Neuronal stem cell (in vitro differentiated cells): ENCODE data around the gene TRIM38.

ENCODE experiments used
- DNase-seq: peaks from one replicate; pipeline ENCODE4 v3.0.0-alpha.2; 2013; ENCODE audit warnings: low spot score
- H2AFZ ChIP-seq: one replicate; pipeline ENCODE4 v1.6.1; 2013; ENCODE audit warnings: mild to moderate bottlenecking, low read length, inconsistent platforms
- H2AK5ac ChIP-seq: 2 replicates; pipeline ENCODE4 v1.6.1; 2013; ENCODE audit warnings: low read depth, mild to moderate bottlenecking, inconsistent platforms, low read length, moderate library complexity, mixed read lengths
- H2BK120ac ChIP-seq: 2 replicates; pipeline ENCODE4 v1.6.1; 2013; ENCODE audit warnings: low read depth, mild to moderate bottlenecking, inconsistent platforms, low read length, moderate library complexity, mixed read lengths
- H2BK12ac ChIP-seq: one replicate; pipeline ENCODE4 v1.6.1; 2013; ENCODE audit warnings: low read length, inconsistent platforms
- H2BK15ac ChIP-seq: 2 replicates; pipeline ENCODE4 v1.6.1; 2013; ENCODE audit warnings: mild to moderate bottlenecking, low read length, inconsistent platforms, mixed read lengths
- H2BK5ac ChIP-seq: one replicate; pipeline ENCODE4 v1.6.1; 2013; ENCODE audit warnings: inconsistent platforms, mild to moderate bottlenecking, low read length, moderate library complexity
- H3K14ac ChIP-seq: one replicate; pipeline ENCODE4 v1.6.1; 2013; ENCODE audit warnings: low read length, inconsistent platforms
- H3K18ac ChIP-seq: 2 replicates; pipeline ENCODE4 v1.6.1; 2013; ENCODE audit warnings: low read length, inconsistent platforms
- H3K23ac ChIP-seq: 2 replicates; pipeline ENCODE4 v1.6.1; 2013; ENCODE audit warnings: low read depth, mild to moderate bottlenecking, mixed read lengths, low read length, inconsistent platforms; ENCODE audit not compliant: poor library complexity
- H3K27ac ChIP-seq: replicated peaks from 3 replicates; pipeline ENCODE4 v1.5.1; 2013; ENCODE audit warnings: low read length, inconsistent platforms
- H3K27me3 ChIP-seq, 3 experiments: 2 replicates each; pipeline ENCODE4 v1.6.1; 2013; ENCODE audit warnings: low read length in 3 of 3, mild to moderate bottlenecking in 2 of 3, inconsistent platforms in 1 of 3, low read depth in 1 of 3, mixed read lengths in 1 of 3, moderate library complexity in 1 of 3; ENCODE audit not compliant: control insufficient read depth in 3 of 3, insufficient read depth in 3 of 3
- H3K36me3 ChIP-seq, 2 donors: replicated peaks in 1 of 2; 2 replicates each; pipeline ENCODE4 v1.6.1; 2013; ENCODE audit warnings: low read length in 2 of 2; ENCODE audit not compliant: control insufficient read depth in 2 of 2, insufficient read depth in 2 of 2
- H3K4ac ChIP-seq: 2 replicates; pipeline ENCODE4 v1.6.1; 2013; ENCODE audit warnings: inconsistent platforms, mild to moderate bottlenecking, low read length, moderate library complexity
- H3K4me1 ChIP-seq, 2 donors: 1 replicate in 1 of 2; 2 replicates in 1 of 2; pipeline ENCODE4 v1.6.1; 2013; ENCODE audit warnings: low read length in 2 of 2, low read depth in 1 of 2; ENCODE audit not compliant: control insufficient read depth in 2 of 2, insufficient read depth in 1 of 2
- H3K4me2 ChIP-seq: one replicate; pipeline ENCODE4 v1.6.1; 2013; ENCODE audit warnings: mild to moderate bottlenecking, low read length, inconsistent platforms; ENCODE audit not compliant: insufficient read depth, poor library complexity, severe bottlenecking
- H3K4me3 ChIP-seq, 2 donors: 2 replicates each; pipeline ENCODE4 v1.5.1; 2013; ENCODE audit warnings: low read length in 2 of 2, mild to moderate bottlenecking in 2 of 2, inconsistent platforms in 1 of 2, moderate library complexity in 1 of 2
- H3K79me1 ChIP-seq: one replicate; pipeline ENCODE4 v1.6.1; 2013; ENCODE audit warnings: low read depth, mild to moderate bottlenecking, inconsistent platforms, low read length, moderate library complexity
- H3K9ac ChIP-seq: one replicate; pipeline ENCODE4 v1.6.1; 2013; ENCODE audit warnings: mild to moderate bottlenecking, low read depth, low read length, inconsistent platforms; ENCODE audit not compliant: poor library complexity
- H3K9me3 ChIP-seq, 2 donors: replicated peaks in 1 of 2; 2 replicates each; pipeline versions ENCODE3 to v1.6.1; 2013; ENCODE audit warnings: low read length in 2 of 2, mild to moderate bottlenecking in 2 of 2, inconsistent platforms in 1 of 2, low read depth in 1 of 2, mixed read lengths in 1 of 2, moderate library complexity in 1 of 2; ENCODE audit not compliant: control insufficient read depth in 2 of 2, insufficient read depth in 1 of 2
- H4K8ac ChIP-seq: one replicate; pipeline ENCODE4 v1.6.1; 2013; ENCODE audit warnings: low read depth, mild to moderate bottlenecking, inconsistent platforms, low read length, moderate library complexity
- H4K91ac ChIP-seq: one replicate; pipeline ENCODE4 v1.6.1; 2013; ENCODE audit warnings: low read length, low read depth, mild to moderate bottlenecking, inconsistent platforms; ENCODE audit not compliant: poor library complexity
- WGBS, 2 donors: extraction: QIAGEN DNeasy Blood & Tissue Kit; methylation state at CpG; one replicate each; pipeline ENCODE4 v1.1.7; 2013; ENCODE audit warnings: missing lambda C conversion rate in 2 of 2, mixed read lengths in 1 of 2; ENCODE audit not compliant: insufficient read length in 2 of 2, insufficient replicate concordance in 1 of 2; ENCODE audit errors: extremely low coverage in 2 of 2; 5-methylcytosine and 5-hydroxymethylcytosine counted together

Gene TRIM38

GRCh38 chr6:25956226-25956625 is 6.4 kb upstream of the TRIM38 start:
- no peak overlapping the region for H3K27ac ChIP-seq
- no peaks in the 10 kb centered on the region for H3K27me3 ChIP-seq
- no peaks in the 10 kb centered on the region for H3K79me1 ChIP-seq
- no peak overlapping the region for H2AFZ ChIP-seq
- no peak overlapping the region for H3K14ac ChIP-seq
- no peak overlapping the region for H2BK120ac ChIP-seq
- no peak for DNase-seq
- no CpG with 5 or more reads among the region's 3 CpGs for WGBS, 2 donors
- no peak overlapping the region for H3K9ac ChIP-seq
- no peak overlapping the region for H2BK12ac ChIP-seq
- H3K9me3 ChIP-seq, result peaks cover 5 to 22% of the 10 kb centered on the region in 2 donors
- H3K4me1 ChIP-seq, result no peaks in the 10 kb centered on the region
- H3K36me3 ChIP-seq, result no peaks in the 10 kb centered on the region
- no peak overlapping the region for H3K4me3 ChIP-seq
- H2AK5ac ChIP-seq, result no peak overlapping the region
- no peak overlapping the region for H4K8ac ChIP-seq
- no peak overlapping the region for H3K18ac ChIP-seq
- H2BK5ac ChIP-seq, result no peak overlapping the region
- H3K4me2 ChIP-seq, result no peak overlapping the region
- H3K4ac ChIP-seq, result no peak overlapping the region
- no peak overlapping the region for H2BK15ac ChIP-seq
- no peak overlapping the region for H4K91ac ChIP-seq
- H3K23ac ChIP-seq, result no peak overlapping the region

- H2BK120ac ChIP-seq, result no peak overlapping the region
- H3K79me1 ChIP-seq, result no peaks in the 10 kb centered on the region
- no peak overlapping the region for H4K8ac ChIP-seq
- H3K4me1 ChIP-seq, result peaks cover 2 to 3% of the 10 kb centered on the region in 2 donors
- H3K4ac ChIP-seq, result no peak overlapping the region
- H3K4me2 ChIP-seq, result no peak overlapping the region
- no peak overlapping the region for H2BK12ac ChIP-seq
- H3K23ac ChIP-seq, result no peak overlapping the region
- H2AK5ac ChIP-seq, result no peak overlapping the region
- H3K27ac ChIP-seq, result no peak overlapping the region
- no peak overlapping the region for H3K14ac ChIP-seq
- H2AFZ ChIP-seq, result no peak overlapping the region
- no peak overlapping the region for H3K9ac ChIP-seq
- H3K9me3 ChIP-seq, result peaks cover 5 to 24% of the 10 kb centered on the region in 2 donors
- no peak overlapping the region for H2BK15ac ChIP-seq
- no peak overlapping the region for H2BK5ac ChIP-seq
- H3K36me3 ChIP-seq, result no peaks in the 10 kb centered on the region
- no peak overlapping the region for H3K18ac ChIP-seq
- no peak for DNase-seq
- no CpG with 5 or more reads among the region's 3 CpGs for WGBS, 2 donors
- no peaks in the 10 kb centered on the region for H3K27me3 ChIP-seq
- no peak overlapping the region for H3K4me3 ChIP-seq
- H4K91ac ChIP-seq, result no peak overlapping the region
Observed at GRCh38 chr6:25958700-25959162, 3.9 kb upstream of the TRIM38 start.

GRCh38 chr6:25959890-25960536 is 2.6 kb upstream of the TRIM38 start:
- Histone ChIP-seq H3K79me1 (no peaks in the 10 kb centered on the region), H3K27me3 (no peaks in the 10 kb centered on the region), H3K14ac (no peak overlapping the region), H3K4ac (no peak overlapping the region), H2BK12ac (no peak overlapping the region), H2AK5ac (no peak overlapping the region), H3K4me1 (peaks cover 2 to 3% of the 10 kb centered on the region in 2 donors), H3K4me3 (no peak overlapping the region), H3K36me3 (no peaks in the 10 kb centered on the region), H3K18ac (no peak overlapping the region), H4K8ac (no peak overlapping the region), H4K91ac (no peak overlapping the region), H2BK15ac (no peak overlapping the region), H2BK120ac (no peak overlapping the region), H3K9me3 (peaks cover 5 to 24% of the 10 kb centered on the region in 2 donors), H2BK5ac (no peak overlapping the region), H3K27ac (no peak overlapping the region), H2AFZ (no peak overlapping the region), H3K23ac (no peak overlapping the region), H3K9ac (no peak overlapping the region), H3K4me2 (no peak overlapping the region)
- no CpG with 5 or more reads among the region's 2 CpGs for WGBS, 2 donors
- no peak for DNase-seq

GRCh38 chr6:25960734-25961133 is 1.9 kb upstream of the TRIM38 start:
- Histone ChIP-seq H2AFZ (no peak overlapping the region), H2BK120ac (no peak overlapping the region), H3K4ac (no peak overlapping the region), H3K79me1 (no peaks in the 10 kb centered on the region), H4K8ac (no peak overlapping the region), H2AK5ac (no peak overlapping the region), H3K27ac (no peak overlapping the region), H3K23ac (no peak overlapping the region), H3K4me3 (no peak overlapping the region), H3K9me3 (peaks cover 5 to 24% of the 10 kb centered on the region in 2 donors), H3K14ac (no peak overlapping the region), H3K18ac (no peak overlapping the region), H3K36me3 (no peaks in the 10 kb centered on the region), H3K4me1 (peaks cover 2 to 3% of the 10 kb centered on the region in 2 donors), H2BK15ac (no peak overlapping the region), H3K9ac (no peak overlapping the region), H3K4me2 (no peak overlapping the region), H3K27me3 (no peaks in the 10 kb centered on the region), H2BK5ac (no peak overlapping the region), H4K91ac (no peak overlapping the region), H2BK12ac (no peak overlapping the region)
- WGBS, 2 donors, result no CpG with 5 or more reads among the region's 3 CpGs
- DNase-seq, result no peak
